ENCODE data around the gene ACVRL1. TPM values are rescaled to one million over a fixed set of nuclear protein-coding genes. Genes with fewer than 3 reads are reported as not detected.

ACVRL1 gene
- polyA plus RNA-seq, 1 donor (not counting 4 experiments of a cell fraction or from before 2014, with no cell fraction given) = not detected

- Histone ChIP-seq H3K9ac (ENCODE audit: control insufficient read depth, extremely low read depth, insufficient read depth, low read length) (no peak overlapping the region), H3K4me3 (ENCODE audit: control insufficient read depth in 2 of 3, extremely low read depth in 1 of 3, insufficient read depth in 2 of 3, low read depth in 1 of 3, low read length in 3 of 3) (no peak overlapping the region), H3K9me1 (ENCODE audit: control insufficient read depth, extremely low read depth, insufficient read depth, low read length) (no peaks in the 10 kb centered on the region), H3K4me2 (ENCODE audit: control insufficient read depth, extremely low read depth, insufficient read depth, low read depth, low read length) (no peak overlapping the region), H3K9me3 (ENCODE audit: control insufficient read depth, low read depth, low read length) (no peaks in the 10 kb centered on the region), H3K4me1 (ENCODE audit: control insufficient read depth, extremely low read depth, insufficient read depth, low read length) (no peaks in the 10 kb centered on the region), H4K20me1 (ENCODE audit: control insufficient read depth, extremely low read depth, insufficient read depth, low read length) (no peaks in the 10 kb centered on the region), H3K27ac (ENCODE audit: control insufficient read depth, insufficient read depth, low read length) (no peak overlapping the region), H3K36me3 (ENCODE audit: control insufficient read depth in 2 of 2, extremely low read depth in 1 of 2, insufficient read depth in 2 of 2, low read length in 2 of 2) (no peaks in the 10 kb centered on the region), H2AFZ (ENCODE audit: control insufficient read depth, low read length) (no peak overlapping the region), H3K27me3 (ENCODE audit: control insufficient read depth, extremely low read depth, insufficient read depth, low read length) (no peaks in the 10 kb centered on the region), H3K79me2 (ENCODE audit: control insufficient read depth, insufficient read depth, low read length) (no peaks in the 10 kb centered on the region)
- no peak for FAIRE-seq
- DNase-seq (ENCODE audit: low read depth, low spot score) = no peak
- no peak for TF ChIP-seq CTCF (optimal IDR thresholded peaks at IDR 0.05 in 1 of 3, IDR thresholded peaks at IDR 0.05 in 1 of 3, conservative IDR thresholded peaks at IDR 0.05 in 1 of 3; ENCODE audit: extremely low read depth in 1 of 3, insufficient read depth in 2 of 3, low read length in 3 of 3)
- TF ChIP-seq EZH2 (IDR thresholded peaks at IDR 0.05; ENCODE audit: low read length) = no peak
- dilution Hi-C loops (cut with MboI; ENCODE audit: extremely low pct_ligation_motif_present, low sequenced_read_pairs) = no loop called here
Measured at GRCh38 chr12:51914034-51914923, 7.0 kb downstream of the ACVRL1 start.

GRCh38 chr12:51915003-51915625 is 7.8 kb downstream of the ACVRL1 start:
- H3K9ac ChIP-seq (ENCODE audit: control insufficient read depth, extremely low read depth, insufficient read depth, low read length) = no peak overlapping the region
- TF ChIP-seq EZH2 (IDR thresholded peaks at IDR 0.05; ENCODE audit: low read length) = no peak
- no peak for TF ChIP-seq CTCF (optimal IDR thresholded peaks at IDR 0.05 in 1 of 3, IDR thresholded peaks at IDR 0.05 in 1 of 3, conservative IDR thresholded peaks at IDR 0.05 in 1 of 3; ENCODE audit: extremely low read depth in 1 of 3, insufficient read depth in 2 of 3, low read length in 3 of 3)
- no peak overlapping the region for H3K4me2 ChIP-seq (ENCODE audit: control insufficient read depth, extremely low read depth, insufficient read depth, low read depth, low read length)
- no peak for FAIRE-seq
- no peaks in the 10 kb centered on the region for H3K27me3 ChIP-seq (ENCODE audit: control insufficient read depth, extremely low read depth, insufficient read depth, low read length)
- no peak overlapping the region for H2AFZ ChIP-seq (ENCODE audit: control insufficient read depth, low read length)
- H3K79me2 ChIP-seq (ENCODE audit: control insufficient read depth, insufficient read depth, low read length) = no peaks in the 10 kb centered on the region
- no peaks in the 10 kb centered on the region for H3K9me3 ChIP-seq (ENCODE audit: control insufficient read depth, low read depth, low read length)
- no peak for DNase-seq (ENCODE audit: low read depth, low spot score)
- H3K4me3 ChIP-seq (ENCODE audit: control insufficient read depth in 2 of 3, extremely low read depth in 1 of 3, insufficient read depth in 2 of 3, low read depth in 1 of 3, low read length in 3 of 3) = no peak overlapping the region
- H4K20me1 ChIP-seq (ENCODE audit: control insufficient read depth, extremely low read depth, insufficient read depth, low read length) = no peaks in the 10 kb centered on the region
- dilution Hi-C loops (cut with MboI; ENCODE audit: extremely low pct_ligation_motif_present, low sequenced_read_pairs) = no loop called here
- no peaks in the 10 kb centered on the region for H3K9me1 ChIP-seq (ENCODE audit: control insufficient read depth, extremely low read depth, insufficient read depth, low read length)
- no peaks in the 10 kb centered on the region for H3K4me1 ChIP-seq (ENCODE audit: control insufficient read depth, extremely low read depth, insufficient read depth, low read length)
- no peaks in the 10 kb centered on the region for H3K36me3 ChIP-seq (ENCODE audit: control insufficient read depth in 2 of 2, extremely low read depth in 1 of 2, insufficient read depth in 2 of 2, low read length in 2 of 2)
- no peak overlapping the region for H3K27ac ChIP-seq (ENCODE audit: control insufficient read depth, insufficient read depth, low read length)

All from keratinocyte (primary cell).